H9 (cell line): Measurements from ENCODE around the gene KLF16. TPM values are rescaled to one million over a fixed set of nuclear protein-coding genes. Genes with fewer than 3 reads are reported as not detected.
A peak's percentile ranks its signal among the peaks of the same experiment; 100 is the strongest.

Experiments
- DNase-seq: peaks from one replicate; pipeline ENCODE4 v3.0.0-alpha.2; 2017
- H2AFZ ChIP-seq: one replicate; pipeline ENCODE4 v1.6.1; 2013; ENCODE audit warnings: mild to moderate bottlenecking, low read length, control low read depth, moderate library complexity
- H2AK5ac ChIP-seq: 2 replicates; pipeline ENCODE4 v1.6.1; 2013; ENCODE audit warnings: low read length, control low read depth, mixed read lengths; ENCODE audit not compliant: insufficient read length
- H2BK120ac ChIP-seq: one replicate; pipeline ENCODE4 v1.6.1; 2013; ENCODE audit warnings: low read depth, mild to moderate bottlenecking, low read length, control low read depth, inconsistent platforms; ENCODE audit not compliant: poor library complexity, severe bottlenecking
- H2BK12ac ChIP-seq: 2 replicates; pipeline ENCODE4 v1.6.1; 2013; ENCODE audit warnings: low read length, control low read depth, mixed read lengths, low read depth; ENCODE audit not compliant: insufficient read length
- H2BK15ac ChIP-seq: 2 replicates; pipeline ENCODE4 v1.6.1; 2013; ENCODE audit warnings: low read depth, low read length, control low read depth
- H2BK20ac ChIP-seq: one replicate; pipeline ENCODE4 v1.6.1; 2013; ENCODE audit warnings: low read depth, mild to moderate bottlenecking, low read length, control low read depth, inconsistent platforms; ENCODE audit not compliant: poor library complexity, severe bottlenecking
- H2BK5ac ChIP-seq: 2 replicates; pipeline ENCODE4 v1.6.1; 2013; ENCODE audit warnings: low read length, control low read depth, mixed read lengths; ENCODE audit not compliant: insufficient read length
- H3K14ac ChIP-seq: 2 replicates; pipeline ENCODE4 v1.6.1; 2013; ENCODE audit warnings: low read length, control low read depth; ENCODE audit not compliant: insufficient read depth
- H3K18ac ChIP-seq: 2 replicates; pipeline ENCODE4 v1.6.1; 2013; ENCODE audit warnings: low read depth, mild to moderate bottlenecking, mixed read lengths, low read length, control low read depth; ENCODE audit not compliant: insufficient read length
- H3K23ac ChIP-seq: 2 replicates; pipeline ENCODE4 v1.6.1; 2013; ENCODE audit warnings: low read length, control low read depth, mixed read lengths, low read depth; ENCODE audit not compliant: insufficient read length
- H3K23me2 ChIP-seq: 2 replicates; pipeline ENCODE4 v1.6.1; 2013; ENCODE audit warnings: low read depth, mild to moderate bottlenecking, mixed read lengths, low read length, control low read depth; ENCODE audit not compliant: insufficient read length, poor library complexity, severe bottlenecking
- H3K27ac ChIP-seq: 2 replicates; pipeline ENCODE4 v1.5.1; 2013; ENCODE audit warnings: low read length, control low read depth, mixed read lengths, low read depth; ENCODE audit not compliant: insufficient read length
- H3K27me3 ChIP-seq: 2 replicates; pipeline ENCODE4 v1.6.1; 2013; ENCODE audit warnings: low read length, control low read depth, inconsistent platforms; ENCODE audit not compliant: insufficient read depth
- H3K4ac ChIP-seq: 2 replicates; pipeline ENCODE4 v1.6.1; 2013; ENCODE audit warnings: low read depth, mild to moderate bottlenecking, control low read depth, inconsistent platforms, low read length, moderate library complexity
- H3K4me1 ChIP-seq: 2 replicates; pipeline ENCODE4 v1.6.1; 2013; ENCODE audit warnings: low read length, control low read depth, inconsistent platforms; ENCODE audit not compliant: insufficient read depth
- H3K4me2 ChIP-seq: 2 replicates; pipeline ENCODE4 v1.6.1; 2013; ENCODE audit warnings: low read length, control low read depth, mixed read lengths; ENCODE audit not compliant: insufficient read length, insufficient read depth
- H3K56ac ChIP-seq: 2 replicates; pipeline ENCODE4 v1.6.1; 2013; ENCODE audit warnings: low read depth, mild to moderate bottlenecking, mixed read lengths, low read length, control low read depth; ENCODE audit not compliant: insufficient read length
- H3K79me1 ChIP-seq: 2 replicates; pipeline ENCODE4 v1.6.1; 2013; ENCODE audit warnings: low read depth, mild to moderate bottlenecking, moderate library complexity, low read length, control low read depth, inconsistent platforms; ENCODE audit not compliant: insufficient read depth, poor library complexity, severe bottlenecking
- H3K79me2 ChIP-seq: 2 replicates; pipeline ENCODE4 v1.6.1; 2013; ENCODE audit warnings: low read length, control low read depth, inconsistent platforms; ENCODE audit not compliant: insufficient read depth
- H3K9ac ChIP-seq: 2 replicates; pipeline ENCODE4 v1.6.1; 2013; ENCODE audit warnings: low read length, control low read depth, mixed read lengths; ENCODE audit not compliant: insufficient read length; ENCODE audit errors: extremely low read depth
- H3K9me3 ChIP-seq: one replicate; pipeline ENCODE4 v1.6.1; 2013; ENCODE audit warnings: low read depth, low read length, inconsistent platforms; ENCODE audit not compliant: control insufficient read depth
- H3T11ph ChIP-seq: one replicate; pipeline ENCODE4 v1.6.1; 2013; ENCODE audit warnings: mild to moderate bottlenecking, low read length, control low read depth, inconsistent platforms
- H4K20me1 ChIP-seq: one replicate; pipeline ENCODE4 v1.6.1; 2013; ENCODE audit not compliant: control insufficient read depth, insufficient read length, insufficient read depth
- H4K5ac ChIP-seq: 2 replicates; pipeline ENCODE4 v1.6.1; 2013; ENCODE audit warnings: low read depth, mild to moderate bottlenecking, mixed read lengths, low read length, control low read depth; ENCODE audit not compliant: insufficient read length
- H4K8ac ChIP-seq: replicated peaks from 2 replicates; pipeline ENCODE4 v1.6.1; 2013; ENCODE audit warnings: low read length, control low read depth, mixed read lengths, low read depth; ENCODE audit not compliant: insufficient read length
- H4K91ac ChIP-seq: 2 replicates; pipeline ENCODE4 v1.6.1; 2013; ENCODE audit warnings: low read depth, mild to moderate bottlenecking, moderate library complexity, mixed read lengths, low read length, control low read depth; ENCODE audit not compliant: insufficient read length
- H3K27ac Mint-ChIP-seq, 3 experiments: 2 replicates in 2 of 3; 3 replicates in 1 of 3; pipeline ENCODE4 v1.8.0; 2020 to 2021; ENCODE audit warnings: mixed read lengths in 3 of 3, mild to moderate bottlenecking in 1 of 3, moderate library complexity in 1 of 3
- H3K27me3 Mint-ChIP-seq: 2 replicates; pipeline ENCODE4 v1.8.0; 2021; ENCODE audit warnings: low read depth, mild to moderate bottlenecking, moderate library complexity, mixed read lengths
- H3K36me3 Mint-ChIP-seq, 3 experiments: 2 replicates in 2 of 3; 3 replicates in 1 of 3; pipeline ENCODE4 v1.8.0; 2020 to 2021; ENCODE audit warnings: low read depth in 3 of 3, mixed read lengths in 3 of 3; ENCODE audit not compliant: insufficient read depth in 1 of 3
- H3K4me1 Mint-ChIP-seq, 2 experiments: 2 replicates each; pipeline ENCODE4 v1.8.0; 2020; ENCODE audit warnings: mixed read lengths in 2 of 2
- H3K4me3 Mint-ChIP-seq, 2 experiments: 2 replicates in 1 of 2; 3 replicates in 1 of 2; pipeline ENCODE4 v1.8.0; 2020 to 2021; ENCODE audit warnings: mild to moderate bottlenecking in 2 of 2, mixed read lengths in 2 of 2, moderate library complexity in 1 of 2
- H3K9me3 Mint-ChIP-seq, 2 experiments: 2 replicates in 1 of 2; 3 replicates in 1 of 2; pipeline ENCODE4 v1.8.0; 2020; ENCODE audit warnings: mild to moderate bottlenecking in 2 of 2, mixed read lengths in 2 of 2, moderate library complexity in 1 of 2
- WGBS: extraction: QIAGEN DNeasy Blood & Tissue Kit; methylation state at CpG from one replicate; pipeline ENCODE4 v1.1.7; 2013; ENCODE audit warnings: missing lambda C conversion rate, low lambda C conversion rate, mixed read lengths; ENCODE audit not compliant: insufficient read length; ENCODE audit errors: extremely low coverage; 5-methylcytosine and 5-hydroxymethylcytosine counted together
- total RNA-seq: library from RNA; stranded (reverse); gene quantifications from 2 replicates; pipeline ENCODE4 v1.2.1, GENCODE V29; 2021
- TF ChIP-seq, protein P1 (sequence below): fragments of 200-600 bp; sonication (generic); conservative IDR thresholded peaks from 3 replicates; pipeline ENCODE4 v1.8.0; 2021; ENCODE audit warnings: antibody characterized with exemption, mild to moderate bottlenecking

KLF16 gene
- total RNA-seq, 1 experiment from 2014 or later = 66.8 TPM

DNA sequence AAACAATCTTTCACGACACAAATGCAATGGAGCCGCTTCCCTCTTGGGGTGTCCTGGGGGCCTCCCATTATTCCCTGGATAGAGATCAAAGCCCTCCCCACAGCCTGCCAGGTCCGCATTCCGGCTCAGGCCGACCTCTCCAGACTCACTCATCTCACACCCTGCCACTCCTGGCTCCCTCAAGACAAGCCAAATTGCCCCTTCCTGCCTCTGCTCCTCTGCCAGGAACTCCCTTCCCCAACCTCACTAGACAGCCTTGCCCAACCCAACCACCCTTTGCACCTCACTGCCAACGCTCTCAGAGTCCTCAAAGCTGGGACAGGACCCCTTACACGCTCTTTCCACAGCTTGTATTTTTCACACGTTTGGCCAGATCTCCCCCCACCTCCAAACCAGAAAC lies 20.4 kb upstream of the KLF16 start:
- Histone ChIP-seq H4K8ac (no peak overlapping the region), H2AK5ac (no peak overlapping the region), H3K56ac (no peak overlapping the region), H3K9ac (peak overlapping the region; percentile 65), H3T11ph (no peak overlapping the region), H3K14ac (no peak overlapping the region; the same call in 1 of the 2 replicates), H2BK12ac (no peak overlapping the region), H3K9me3 (no peaks in the 10 kb centered on the region), H3K79me2 (peaks cover 12% of the 10 kb centered on the region; the same call in 1 of the 2 replicates), H3K4me1 (peaks cover 11% of the 10 kb centered on the region; the same call in 1 of the 2 replicates), H3K79me1 (peaks cover 23% of the 10 kb centered on the region), H3K27me3 (no peaks in the 10 kb centered on the region), H3K23me2 (peaks cover 9% of the 10 kb centered on the region), H4K91ac (peak overlapping the region; percentile 63), H2AFZ (no peak overlapping the region), H4K5ac (no peak overlapping the region), H3K27ac (no peak overlapping the region), H2BK15ac (no peak overlapping the region), H3K18ac (no peak overlapping the region), H4K20me1 (no peaks in the 10 kb centered on the region), H3K4me2 (peak overlapping the region; percentile 74), H2BK20ac (no peak overlapping the region), H3K4ac (no peak overlapping the region), H2BK120ac (no peak overlapping the region), H3K23ac (no peak overlapping the region), H2BK5ac (no peak overlapping the region)
- peak overlapping the region; percentile 91 to 95 for H3K4me3 Mint-ChIP-seq
- H3K27ac Mint-ChIP-seq = no peak overlapping the region
- H3K9me3 Mint-ChIP-seq = no peaks in the 10 kb centered on the region; a peak in 1 of 5 replicates
- peaks cover 2% of the 10 kb centered on the region; the same call in 1 of the 2 replicates for H3K27me3 Mint-ChIP-seq
- WGBS = no CpG with 5 or more reads among the region's 8 CpGs
- 0 out of 7 replicates have a peak, but pooled peaks cover 0 to 4% (median 0%) of the 10 kb centered on the region in 3 experiments for H3K36me3 Mint-ChIP-seq
- no peak for DNase-seq
- TF ChIP-seq, protein P1, sequence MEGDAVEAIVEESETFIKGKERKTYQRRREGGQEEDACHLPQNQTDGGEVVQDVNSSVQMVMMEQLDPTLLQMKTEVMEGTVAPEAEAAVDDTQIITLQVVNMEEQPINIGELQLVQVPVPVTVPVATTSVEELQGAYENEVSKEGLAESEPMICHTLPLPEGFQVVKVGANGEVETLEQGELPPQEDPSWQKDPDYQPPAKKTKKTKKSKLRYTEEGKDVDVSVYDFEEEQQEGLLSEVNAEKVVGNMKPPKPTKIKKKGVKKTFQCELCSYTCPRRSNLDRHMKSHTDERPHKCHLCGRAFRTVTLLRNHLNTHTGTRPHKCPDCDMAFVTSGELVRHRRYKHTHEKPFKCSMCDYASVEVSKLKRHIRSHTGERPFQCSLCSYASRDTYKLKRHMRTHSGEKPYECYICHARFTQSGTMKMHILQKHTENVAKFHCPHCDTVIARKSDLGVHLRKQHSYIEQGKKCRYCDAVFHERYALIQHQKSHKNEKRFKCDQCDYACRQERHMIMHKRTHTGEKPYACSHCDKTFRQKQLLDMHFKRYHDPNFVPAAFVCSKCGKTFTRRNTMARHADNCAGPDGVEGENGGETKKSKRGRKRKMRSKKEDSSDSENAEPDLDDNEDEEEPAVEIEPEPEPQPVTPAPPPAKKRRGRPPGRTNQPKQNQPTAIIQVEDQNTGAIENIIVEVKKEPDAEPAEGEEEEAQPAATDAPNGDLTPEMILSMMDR = no peak
- H3K4me1 Mint-ChIP-seq = peaks cover 33 to 34% of the 10 kb centered on the region in 2 experiments
